H1 (cell line): ENCODE results near the gene SLC7A5. TPM values are rescaled to one million over a fixed set of nuclear protein-coding genes. Genes with fewer than 3 reads are reported as not detected.

ENCODE experiments used
- CTCF ChIA-PET: fragments of 300-600 bp; sonication (Branson Sonifier 250); formaldehyde crosslinking; loops from one replicate; lab custom pipeline; 2021; ENCODE audit not compliant: partially characterized antibody; lab: Charles Lee
- POLR2A ChIA-PET: fragments of 300-600 bp; sonication (Branson Sonifier 250); formaldehyde crosslinking; loops from one replicate; lab custom pipeline; 2021; ENCODE audit warnings: inconsistent platforms; ENCODE audit not compliant: partially characterized antibody; lab: Charles Lee
- DNase-seq, 2 experiments: peaks; one replicate each; pipeline versions ENCODE4 v3.0.0 to v3.0.0-alpha.2; 2010 to 2022; ENCODE audit warnings: low spot score in 2 of 2, low read depth in 1 of 2, mixed read lengths in 1 of 2
- FAIRE-seq: peaks from 2 replicates; lab custom pipeline; 2011; peaks lifted over from hg19 to GRCh38; lab: Jason Lieb, UNC
- H2AFZ ChIP-seq: 2 replicates; pipeline ENCODE4 v1.8.1; 2012; ENCODE audit warnings: low read length, inconsistent platforms
- H2AK5ac ChIP-seq: 2 replicates; pipeline ENCODE4 v1.6.1; 2013; ENCODE audit warnings: low read depth, low read length
- H2BK120ac ChIP-seq: replicated peaks from 2 replicates; pipeline ENCODE3; 2013; ENCODE audit warnings: low read depth, low read length, inconsistent platforms
- H2BK12ac ChIP-seq: 2 replicates; pipeline ENCODE4 v1.6.1; 2013; ENCODE audit warnings: low read depth, low read length
- H2BK15ac ChIP-seq: 2 replicates; pipeline ENCODE4 v1.6.1; 2013; ENCODE audit warnings: low read length
- H2BK20ac ChIP-seq: 2 replicates; pipeline ENCODE4 v1.6.1; 2013; ENCODE audit warnings: low read length
- H2BK5ac ChIP-seq: 2 replicates; pipeline ENCODE4 v1.6.1; 2013; ENCODE audit warnings: low read depth, low read length
- H3K14ac ChIP-seq: 2 replicates; pipeline ENCODE4 v1.6.1; 2013; ENCODE audit warnings: inconsistent platforms; ENCODE audit not compliant: insufficient read length
- H3K18ac ChIP-seq: 2 replicates; pipeline ENCODE4 v1.6.1; 2013; ENCODE audit warnings: low read length; ENCODE audit errors: extremely low read depth
- H3K23ac ChIP-seq: 2 replicates; pipeline ENCODE4 v1.6.1; 2013; ENCODE audit warnings: inconsistent platforms; ENCODE audit not compliant: insufficient read length
- H3K23me2 ChIP-seq: 2 replicates; pipeline ENCODE4 v1.6.1; 2013; ENCODE audit warnings: low read depth, low read length
- H3K27ac ChIP-seq: 2 replicates; pipeline ENCODE4 v1.6.1; 2011; ENCODE audit warnings: low read depth, low read length, inconsistent platforms
- H3K27me3 ChIP-seq, 4 experiments: replicated peaks in 1 of 4; 1 replicate in 1 of 4; 2 replicates in 3 of 4; pipeline versions ENCODE4 v1.6.1 to v1.8.1; 2011 to 2013; ENCODE audit warnings: low read length in 3 of 4, mild to moderate bottlenecking in 3 of 4, inconsistent platforms in 2 of 4, mixed read lengths in 2 of 4, moderate library complexity in 1 of 4; ENCODE audit not compliant: control insufficient read depth in 3 of 4, insufficient read depth in 3 of 4; ENCODE audit errors: extremely low read depth in 1 of 4
- H3K36me3 ChIP-seq, 4 experiments: 2 replicates each; pipeline versions ENCODE4 v1.6.1 to v1.8.1; 2011 to 2013; ENCODE audit warnings: mild to moderate bottlenecking in 4 of 4, low read length in 3 of 4, moderate library complexity in 2 of 4, control low read depth in 1 of 4, inconsistent platforms in 1 of 4; ENCODE audit not compliant: insufficient read depth in 4 of 4, control insufficient read depth in 2 of 4
- H3K4ac ChIP-seq: replicated peaks from 2 replicates; pipeline ENCODE3; 2013; ENCODE audit warnings: low read length, low read depth, mixed read lengths, inconsistent platforms; ENCODE audit not compliant: insufficient read length
- H3K4me1 ChIP-seq, 4 experiments: replicated peaks in 1 of 4; 1 replicate in 1 of 4; 2 replicates in 3 of 4; pipeline versions ENCODE4 v1.6.1 to v1.8.1; 2011 to 2013; ENCODE audit warnings: low read length in 3 of 4, inconsistent platforms in 2 of 4, mixed read lengths in 1 of 4; ENCODE audit not compliant: insufficient read depth in 4 of 4, control insufficient read depth in 3 of 4
- H3K4me2 ChIP-seq, 2 experiments: 2 replicates each; pipeline versions ENCODE4 v1.6.1 to v1.8.1; 2011 to 2013; ENCODE audit warnings: low read depth in 2 of 2, low read length in 2 of 2, control low read depth in 1 of 2, inconsistent platforms in 1 of 2, mild to moderate bottlenecking in 1 of 2; ENCODE audit not compliant: insufficient read depth in 1 of 2
- H3K4me3 ChIP-seq, 4 experiments: fragments of 200-600, 300-600 bp in 1 of 4; sonication (generic), shearing (Covaris generic), sonication (Bioruptor Twin) in 1 of 4; 2 replicates each; pipeline versions ENCODE4 v1.5.1 to v1.8.1; 2011 to 2016; ENCODE audit warnings: low read length in 4 of 4, low read depth in 3 of 4, control low read depth in 2 of 4, inconsistent platforms in 2 of 4, mild to moderate bottlenecking in 2 of 4, mixed read lengths in 1 of 4, moderate library complexity in 1 of 4; ENCODE audit not compliant: insufficient read depth in 2 of 4; ENCODE audit errors: extremely low read depth in 1 of 4
- H3K56ac ChIP-seq: replicated peaks from 2 replicates; pipeline ENCODE3; 2013; ENCODE audit warnings: low read depth, mild to moderate bottlenecking, mixed read lengths, low read length, inconsistent platforms; ENCODE audit not compliant: insufficient read length
- H3K79me1 ChIP-seq: 2 replicates; pipeline ENCODE4 v1.6.1; 2013; ENCODE audit warnings: low read depth, low read length, control low read depth
- H3K79me2 ChIP-seq, 2 experiments: 2 replicates each; pipeline versions ENCODE4 v1.6.1 to v1.8.1; 2012 to 2013; ENCODE audit warnings: low read length in 2 of 2, mild to moderate bottlenecking in 2 of 2, inconsistent platforms in 1 of 2; ENCODE audit not compliant: insufficient read depth in 2 of 2, control insufficient read depth in 1 of 2
- H3K9ac ChIP-seq, 4 experiments: replicated peaks in 1 of 4; 1 replicate in 1 of 4; 2 replicates in 3 of 4; pipeline versions ENCODE4 v1.6.1 to v1.8.1; 2011 to 2013; ENCODE audit warnings: low read depth in 3 of 4, low read length in 3 of 4, control low read depth in 2 of 4, mild to moderate bottlenecking in 2 of 4, moderate library complexity in 2 of 4, inconsistent platforms in 1 of 4; ENCODE audit errors: extremely low read depth in 1 of 4
- H3K9me3 ChIP-seq, 2 experiments: 2 replicates each; pipeline versions ENCODE4 v1.6.1 to v1.8.1; 2012 to 2013; ENCODE audit warnings: mild to moderate bottlenecking in 2 of 2, moderate library complexity in 2 of 2, control low read depth in 1 of 2, inconsistent platforms in 1 of 2, low read depth in 1 of 2, low read length in 1 of 2, mixed read lengths in 1 of 2; ENCODE audit not compliant: insufficient read depth in 2 of 2
- H4K20me1 ChIP-seq, 2 experiments: replicated peaks in 1 of 2; 2 replicates each; pipeline versions ENCODE3 to v1.8.1; 2011 to 2013; ENCODE audit warnings: inconsistent platforms in 2 of 2, low read length in 2 of 2, mild to moderate bottlenecking in 1 of 2; ENCODE audit not compliant: insufficient read depth in 2 of 2, control insufficient read depth in 1 of 2
- H4K5ac ChIP-seq: 2 replicates; pipeline ENCODE4 v1.6.1; 2013; ENCODE audit warnings: low read length, low read depth, mixed read lengths, inconsistent platforms; ENCODE audit not compliant: insufficient read length
- H4K8ac ChIP-seq: 2 replicates; pipeline ENCODE4 v1.8.0; 2013; ENCODE audit warnings: mild to moderate bottlenecking, moderate library complexity, low read length, inconsistent platforms; ENCODE audit not compliant: insufficient read depth; ENCODE audit errors: extremely low read depth
- H4K91ac ChIP-seq: replicated peaks from 2 replicates; pipeline ENCODE3; 2013; ENCODE audit warnings: low read length, mixed read lengths, inconsistent platforms; ENCODE audit not compliant: insufficient read length
- CEBPB ChIP-seq: IDR thresholded peaks from 2 replicates; pipeline ENCODE4 v1.6.1; 2012; ENCODE audit warnings: low read depth, low read length
- POLR2AphosphoS5 ChIP-seq: IDR thresholded peaks from 2 replicates; pipeline ENCODE4 v1.6.1; 2011; ENCODE audit warnings: low read depth, low read length
- WGBS, 2 experiments: shearing (Covaris generic) in 1 of 2; methylation state at CpG; one replicate each; pipeline versions ENCODE4 v1.1.6 to v1.1.7; 2013 to 2015; ENCODE audit warnings: low lambda C conversion rate in 2 of 2, mixed read lengths in 2 of 2, inconsistent platforms in 1 of 2, low coverage in 1 of 2, missing lambda C conversion rate in 1 of 2; ENCODE audit not compliant: insufficient replicate concordance in 2 of 2, insufficient coverage in 1 of 2, insufficient read length in 1 of 2; ENCODE audit errors: extremely low coverage in 1 of 2, missing lambda C conversion rate in 1 of 2; 5-methylcytosine and 5-hydroxymethylcytosine counted together
- polyA plus RNA-seq, 7 experiments: library from polyadenylated mRNA; depleted of rRNA in 3 of 7; stranded (reverse) in 5 of 7; unstranded in 2 of 7; fragments of >200 nt in 5 of 7; fragments of 200-250 nt in 2 of 7; gene quantifications; 1 replicate in 5 of 7; 2 replicates in 1 of 7; 4 replicates in 1 of 7; pipeline versions ENCODE4 v1.2.1 to v1.2.3, GENCODE V29; 2011 to 2013; ENCODE audit warnings: missing spikeins in 2 of 7, mixed read lengths in 2 of 7
- total RNA-seq: library from RNA; stranded (reverse); fragmentation: NEBNext Ultra II Directional; extraction: Animal tissue kit (Norgen Biotek cat#: 25700); gene quantifications from 2 replicates; pipeline ENCODE4 v1.2.1, GENCODE V29; 2021

Gene SLC7A5
- total and polyA plus RNA-seq, 2 of the 8 experiments (the other 6 are each of a cell fraction or from before 2014, with no cell fraction given) = 68.2 to 341 TPM

GRCh38 chr16:87847785-87848675 is 21.3 kb downstream of the SLC7A5 start:
- Histone ChIP-seq H3K4ac (no peak overlapping the region), H2AFZ (no peak overlapping the region), H2BK15ac (no peak overlapping the region), H3K9ac (no peak overlapping the region), H4K8ac (peak overlapping the region; percentile 51; the same call in 1 of the 2 replicates), H3K23me2 (no peaks in the 10 kb centered on the region), H3K14ac (no peak overlapping the region), H2BK120ac (no peak overlapping the region), H2BK5ac (peak overlapping the region; percentile 61; the same call in 1 of the 2 replicates), H2BK20ac (no peak overlapping the region), H3K36me3 (peaks cover 13 to 30% (median 16%) of the 10 kb centered on the region in 4 experiments; a peak in 7 of 8 replicates), H4K91ac (no peak overlapping the region), H3K23ac (no peak overlapping the region), H3K27ac (peak overlapping the region; percentile 8; the same call in 1 of the 2 replicates), H3K79me2 (peaks cover 0 to 76% of the 10 kb centered on the region in 2 experiments; a peak in 3 of 4 replicates), H3K4me3 (no peak overlapping the region), H3K4me1 (peaks cover 9 to 33% (median 20%) of the 10 kb centered on the region in 4 experiments), H4K20me1 (peaks cover 17 to 22% of the 10 kb centered on the region in 2 experiments), H4K5ac (no peak overlapping the region), H3K4me2 (no peak overlapping the region), H2AK5ac (no peak overlapping the region), H3K56ac (no peak overlapping the region), H3K18ac (peak overlapping the region; percentile 24; the same call in 1 of the 2 replicates), H3K9me3 (no peaks in the 10 kb centered on the region), H3K27me3 (no peaks in the 10 kb centered on the region), H3K79me1 (peaks cover 6% of the 10 kb centered on the region), H2BK12ac (no peak overlapping the region; the same call in 1 of the 2 replicates)
- POLR2A ChIA-PET = interaction anchor here (0.8 to 27.1 kb wide), 6 partner anchors 9 to 26 kb away, joined by 3 to 507 read pairs (median 10); partner anchors contain the start of gene SLC7A5
- WGBS, 2 experiments = 94% methylated on average over 27 of the region's 28 CpGs; no CpG with 5 or more reads in 1 of the 2 experiments
- no peak for DNase-seq
- TF ChIP-seq CEBPB (no peak), POLR2AphosphoS5 (0 out of 2 replicates have a peak, but pooled peaks have one; percentile 10)
- no peak for FAIRE-seq
- CTCF ChIA-PET = interaction anchor here (0.7 to 9.1 kb wide), 19 partner anchors 9 to 84 kb away, joined by 3 to 181 read pairs (median 10); partner anchors contain the start of gene SLC7A5
